HG02973 (cell line): ENCODE measurements around the gene SLC4A1.
"Not testable (repeated sequence)": the region's sequence is repeated elsewhere in the genome, so short reads cannot be mapped to it uniquely, and the experiment has no call there.

Experiments used
- ATAC-seq: cut with Tn5 transposase; IDR thresholded peaks from one replicate; pipeline ENCODE4 v1.9.1; 2021; ENCODE audit warnings: moderate library complexity; ENCODE audit not compliant: unreplicated experiment

Gene SLC4A1

DNA sequence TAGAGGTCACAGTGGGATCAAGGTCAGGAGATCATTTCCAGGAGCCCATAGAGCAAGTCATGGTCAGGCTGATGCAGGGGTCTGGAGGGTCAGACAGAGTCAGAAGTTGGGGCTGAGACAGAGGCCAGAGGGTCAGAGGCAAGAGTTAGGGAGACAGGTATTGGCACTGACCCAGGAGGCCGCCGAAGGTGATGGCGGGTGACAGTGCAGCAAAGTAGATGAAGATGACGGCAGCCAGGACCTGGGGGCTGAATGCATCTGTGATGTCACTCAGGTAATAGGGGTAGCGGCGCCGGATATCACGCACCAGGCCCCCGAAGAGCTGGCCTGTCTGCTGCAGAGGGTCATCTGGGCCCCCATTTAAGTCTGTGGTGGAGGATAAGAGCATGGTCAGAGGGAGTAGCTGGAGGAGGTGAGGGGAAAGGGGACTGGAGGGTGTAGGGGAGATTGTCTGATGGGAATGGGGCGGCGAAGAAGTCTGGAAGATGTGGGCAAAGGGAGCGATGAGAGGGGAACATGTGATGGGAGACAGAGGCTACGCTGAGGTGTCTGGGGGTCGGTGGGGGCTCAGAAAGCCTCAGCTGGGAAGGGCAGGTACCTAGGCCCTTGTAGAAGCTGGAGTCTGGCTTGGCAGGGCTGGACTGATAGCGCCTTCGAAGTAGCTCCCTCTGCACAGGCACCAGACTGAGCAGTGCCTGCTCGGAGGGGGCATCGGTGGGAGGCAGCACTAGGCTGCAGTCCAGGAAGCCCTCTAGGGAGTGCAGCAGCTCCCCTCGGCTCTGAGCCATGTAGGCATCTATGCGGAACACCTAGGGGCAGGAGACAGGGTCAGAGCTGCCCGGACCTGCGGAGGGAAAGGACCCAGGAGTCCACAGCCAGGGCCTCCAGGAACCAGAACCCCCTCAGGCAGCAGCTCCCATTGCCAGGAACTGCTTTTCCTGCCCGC, 9.8 kb downstream of the SLC4A1 start:
- no peak for ATAC-seq

DNA sequence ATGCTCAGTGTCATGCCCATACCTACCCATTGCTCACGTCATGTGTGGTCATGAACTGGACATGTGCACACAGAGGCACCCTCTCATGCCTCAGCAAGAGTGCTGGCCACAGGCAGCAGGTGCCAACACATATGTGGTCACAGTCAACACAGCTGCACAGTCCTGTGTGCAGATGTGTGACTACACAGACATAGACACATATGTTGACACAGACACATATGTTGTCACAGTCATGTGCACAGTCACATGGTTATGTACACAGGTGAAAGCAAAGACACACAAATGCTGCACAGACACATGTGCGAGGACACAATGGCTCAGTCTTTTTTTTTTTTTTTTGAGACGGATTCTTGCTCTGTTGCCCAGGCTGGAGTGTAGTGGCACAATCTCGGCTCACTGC, 11.3 kb downstream of the SLC4A1 start:
- no peak for ATAC-seq

DNA sequence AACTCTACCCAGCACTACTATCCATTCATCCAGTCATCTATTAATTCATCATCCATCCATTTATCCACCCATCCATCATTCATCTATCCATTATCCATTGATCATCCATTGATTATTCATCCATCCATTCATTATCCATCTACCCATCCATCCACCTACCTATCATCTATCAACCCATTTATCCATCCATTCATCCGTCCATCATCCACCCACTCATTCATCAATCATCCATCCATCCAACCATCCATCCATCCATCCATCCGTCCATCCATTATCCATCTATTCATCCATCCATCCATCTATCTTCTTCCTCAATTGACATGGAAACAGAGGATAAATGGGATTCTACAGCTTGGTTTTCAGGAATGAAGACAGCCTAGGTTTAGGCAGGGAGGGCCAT, 12.0 kb downstream of the SLC4A1 start:
- ATAC-seq: no peak

DNA sequence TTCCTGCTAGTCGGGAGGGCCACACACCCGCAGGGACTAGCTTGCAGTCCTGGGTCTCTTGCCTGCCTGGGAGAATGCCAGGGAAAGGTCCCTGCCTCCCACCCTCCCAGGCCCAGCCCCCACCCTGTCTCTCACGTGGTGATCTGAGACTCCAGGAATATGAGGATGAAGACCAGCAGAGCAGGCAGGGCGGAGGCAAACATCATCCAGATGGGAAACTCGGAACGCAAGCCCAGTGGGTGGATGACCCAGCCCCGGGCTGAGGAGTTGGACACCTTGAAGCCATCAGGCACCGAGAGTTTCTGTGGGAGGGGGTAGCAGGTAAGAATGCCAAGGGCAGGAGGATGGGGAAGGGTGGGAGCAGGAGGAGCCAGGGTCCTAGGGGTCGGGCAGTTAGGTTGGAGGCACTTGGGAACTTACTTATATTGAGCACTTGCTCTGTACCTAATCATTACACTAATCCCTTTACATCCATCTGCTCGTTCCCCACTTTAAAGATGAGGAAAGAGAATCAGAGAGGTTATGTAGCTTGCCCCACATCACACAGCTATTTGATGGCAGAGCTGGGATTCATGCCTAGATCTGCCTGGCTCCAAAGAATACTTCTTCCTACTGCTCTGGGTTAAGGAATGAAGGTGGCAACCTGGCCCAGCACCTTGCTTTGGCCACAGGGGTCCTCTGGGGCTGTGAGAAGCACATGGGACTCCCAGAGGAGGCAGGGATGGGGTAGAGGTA, 13.4 kb downstream of the SLC4A1 start:
- no peak for ATAC-seq

DNA sequence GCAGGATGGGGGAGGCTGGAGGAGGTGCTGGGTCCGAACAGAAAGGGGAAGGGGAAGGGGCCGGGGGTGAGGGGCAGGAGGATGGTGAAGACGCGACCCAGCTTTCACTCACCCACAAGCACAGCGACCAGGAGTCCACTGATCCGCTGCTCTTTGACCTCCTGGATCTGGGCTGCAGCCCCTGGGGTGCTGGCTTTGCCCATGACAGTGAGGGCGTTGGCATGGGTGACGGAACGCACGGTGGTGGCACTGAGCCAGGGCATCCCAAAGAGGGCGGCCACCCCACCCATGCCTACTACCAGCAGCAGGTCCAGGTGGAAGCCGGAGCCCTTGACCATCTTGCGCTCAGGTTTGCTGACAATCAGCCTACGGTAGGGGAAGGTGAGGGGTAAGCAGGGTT, 14.9 kb downstream of the SLC4A1 start:
- ATAC-seq: no peak

DNA sequence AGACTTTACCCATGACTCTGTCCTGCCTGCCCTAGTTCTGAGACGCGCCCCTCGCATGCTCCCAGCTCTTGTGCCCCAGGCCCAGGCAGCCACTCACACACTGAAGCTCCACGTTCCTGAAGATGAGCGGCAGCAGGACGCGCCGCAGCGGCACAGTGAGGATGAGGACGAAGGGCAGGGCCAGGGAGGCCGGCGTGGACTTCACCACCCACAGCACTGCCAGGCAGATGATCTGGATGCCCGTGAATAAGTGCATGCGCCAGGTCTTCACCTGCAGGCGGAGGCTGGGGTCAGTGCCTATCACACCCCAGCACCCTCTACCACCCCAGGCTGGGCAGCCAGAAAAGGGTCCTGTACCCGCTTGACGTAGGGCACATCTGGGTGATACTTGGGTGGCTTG, 16.9 kb downstream of the SLC4A1 start:
- ATAC-seq: no peak

DNA sequence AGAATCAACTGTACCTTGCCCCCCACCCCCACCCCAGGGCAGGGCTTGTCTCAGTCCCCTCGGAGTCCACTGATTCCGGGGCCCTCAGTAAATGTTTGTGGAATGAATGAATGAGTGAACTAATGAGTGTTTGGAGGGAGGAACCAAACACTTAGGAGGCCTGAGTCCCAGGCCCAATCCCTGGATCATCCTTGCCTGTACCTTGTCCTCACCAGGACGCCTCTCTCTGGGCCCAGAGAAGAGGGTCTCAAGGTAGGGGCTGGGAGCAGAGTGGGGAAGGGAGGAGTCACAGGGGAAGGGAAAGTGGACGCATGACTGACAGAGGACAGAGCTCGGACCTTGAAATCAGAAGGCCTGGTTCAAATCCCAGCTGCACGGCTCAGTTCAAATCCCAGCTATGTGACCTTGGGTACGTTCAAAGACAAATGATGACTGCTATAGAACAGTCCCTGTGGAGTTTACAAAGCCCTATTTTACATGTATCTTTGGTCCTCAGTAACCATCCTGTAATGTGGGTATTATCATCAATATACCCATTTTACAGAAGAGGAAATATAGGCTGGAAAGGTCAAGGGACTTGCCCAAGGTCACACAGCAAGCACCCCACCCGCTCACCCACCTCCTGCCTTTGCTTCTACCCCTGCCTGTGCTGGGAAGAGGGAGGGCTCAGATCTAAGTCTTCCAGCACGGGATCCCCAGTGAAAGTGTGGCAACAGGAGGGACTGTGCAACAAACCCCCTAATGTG, 18.3 kb downstream of the SLC4A1 start:
- no peak for ATAC-seq

DNA sequence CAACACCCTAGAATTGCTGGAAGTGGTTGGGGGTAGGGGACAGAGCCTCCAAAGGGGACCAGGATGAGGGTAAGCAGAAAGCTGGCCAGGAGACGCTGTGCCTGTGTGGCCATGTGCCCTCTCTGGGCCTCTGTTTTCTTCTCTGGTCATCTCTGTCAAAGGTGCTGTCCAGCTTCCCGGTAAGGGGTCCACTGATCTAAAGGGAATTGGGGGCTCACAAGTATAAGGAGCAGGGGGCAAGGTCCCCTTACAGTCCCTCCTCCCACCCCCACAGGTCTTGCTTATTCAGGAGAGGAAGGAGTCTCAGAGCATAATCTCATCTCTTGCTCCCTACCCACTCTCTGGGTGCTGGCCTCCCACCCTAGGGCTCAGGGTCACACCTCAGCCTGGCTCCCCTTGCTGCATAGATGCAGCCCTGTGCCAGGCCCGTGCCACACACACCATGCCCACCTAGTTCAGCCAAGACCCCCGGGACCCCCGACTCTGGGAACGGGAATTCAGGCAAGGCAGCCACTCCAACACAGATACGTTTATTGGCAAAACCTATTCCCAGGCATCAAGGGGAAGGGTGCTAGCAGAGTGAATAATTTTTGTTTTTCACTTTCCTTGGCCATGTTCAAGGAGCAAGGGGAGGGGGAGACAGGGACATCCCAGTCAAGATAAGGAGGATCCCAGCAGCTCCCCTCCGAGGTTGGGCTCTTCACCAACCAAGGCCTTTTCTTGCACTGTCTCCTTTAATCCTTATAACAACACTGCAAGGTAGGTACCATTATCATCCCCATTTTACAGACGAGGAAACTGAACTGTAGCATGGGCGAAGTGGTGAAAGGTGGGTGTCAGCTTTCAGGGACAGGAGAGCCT, 19.8 kb downstream of the SLC4A1 start:
- no peak for ATAC-seq

DNA sequence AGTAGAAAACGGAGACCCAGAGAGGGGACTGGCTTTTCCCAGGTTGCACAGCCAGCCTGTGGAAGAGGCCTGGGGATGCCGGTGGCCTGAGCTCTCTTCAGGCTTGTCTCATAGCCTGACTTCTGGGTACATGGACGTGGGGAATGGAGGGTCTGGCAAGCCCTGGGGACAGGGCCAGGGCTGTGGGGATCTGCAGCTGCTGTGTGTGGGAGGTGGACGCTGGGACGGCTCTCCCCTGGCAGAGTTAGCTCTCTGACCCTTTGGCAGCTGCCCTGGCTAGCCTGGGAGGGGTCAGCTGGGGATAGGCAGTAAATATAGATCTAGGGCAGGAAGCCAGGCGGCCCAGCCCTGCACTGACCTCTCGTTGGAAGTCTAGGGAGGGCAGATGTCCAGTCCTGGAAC, 20.5 kb downstream of the SLC4A1 start:
- ATAC-seq: no peak

DNA sequence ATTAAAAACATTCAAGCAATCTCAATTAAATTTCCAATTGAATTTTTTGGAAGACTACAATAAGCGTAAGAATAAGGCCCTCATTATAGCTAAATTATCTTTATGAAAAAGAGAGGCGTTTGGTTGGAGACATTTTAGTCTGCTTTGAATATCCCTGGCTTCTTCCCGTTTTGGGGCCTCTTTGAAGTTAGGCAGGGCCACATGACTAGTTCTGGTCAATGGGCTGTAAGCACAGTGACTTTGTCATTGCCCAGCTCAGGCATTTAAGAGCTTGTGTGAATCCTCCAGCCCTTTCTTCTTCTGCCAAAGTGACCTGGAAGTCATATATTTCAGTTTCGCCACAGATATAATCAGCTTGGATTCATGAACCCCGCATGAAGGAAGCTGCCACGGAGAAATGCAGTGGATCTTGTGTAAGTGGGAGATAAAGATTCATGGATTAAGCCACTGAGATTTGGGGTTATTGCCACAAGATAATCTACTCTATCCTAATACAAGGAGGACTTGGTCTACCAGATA, 26.8 kb downstream of the SLC4A1 start:
- no peak for ATAC-seq

DNA sequence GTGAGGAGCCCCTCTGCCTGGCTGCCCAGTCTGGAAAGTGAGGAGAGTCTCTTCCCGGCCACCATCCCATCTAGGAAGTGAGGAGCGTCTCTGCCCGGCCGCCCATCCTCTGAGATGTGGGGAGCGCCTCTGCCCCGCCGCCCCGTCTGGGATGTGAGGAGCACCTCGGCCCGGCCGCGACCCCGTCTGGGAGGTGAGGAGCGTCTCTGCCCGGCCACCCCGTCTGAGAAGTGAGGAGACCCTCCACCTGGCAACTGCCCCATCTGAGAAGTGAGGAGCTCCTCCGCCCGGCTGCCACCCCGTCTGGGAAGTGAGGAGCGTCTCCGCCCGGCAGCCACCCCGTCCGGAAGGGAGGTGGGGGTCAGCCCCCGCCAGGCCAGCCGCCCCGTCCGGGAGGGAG, 30.0 kb downstream of the SLC4A1 start:
- not testable (repeated sequence) for ATAC-seq

DNA sequence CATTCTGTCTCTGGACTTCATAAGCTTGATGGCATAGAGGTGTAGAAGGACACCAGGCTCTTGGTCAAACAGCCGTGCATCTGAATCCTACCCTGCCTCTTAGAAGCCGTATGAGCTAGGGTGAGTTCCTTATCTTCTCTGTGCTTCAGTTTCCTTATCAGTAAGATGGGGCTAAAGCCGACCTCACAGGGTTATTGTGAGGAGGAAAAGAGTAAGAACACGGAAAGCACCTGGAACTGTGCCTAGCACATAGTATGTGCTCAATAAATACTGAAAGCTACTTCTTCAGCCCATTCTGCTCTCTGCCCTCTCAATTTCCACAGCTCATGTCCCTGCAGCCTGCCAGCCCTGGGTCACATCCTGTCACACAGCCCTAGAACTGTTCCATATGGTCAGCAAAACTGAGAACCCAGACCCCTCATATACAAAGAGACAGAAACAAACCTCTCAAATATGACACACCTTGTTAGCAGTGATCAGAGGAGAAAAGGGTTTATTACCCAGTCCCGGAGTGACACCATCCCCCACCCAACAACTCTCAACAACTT, 31.4 kb downstream of the SLC4A1 start:
- ATAC-seq: no peak

DNA sequence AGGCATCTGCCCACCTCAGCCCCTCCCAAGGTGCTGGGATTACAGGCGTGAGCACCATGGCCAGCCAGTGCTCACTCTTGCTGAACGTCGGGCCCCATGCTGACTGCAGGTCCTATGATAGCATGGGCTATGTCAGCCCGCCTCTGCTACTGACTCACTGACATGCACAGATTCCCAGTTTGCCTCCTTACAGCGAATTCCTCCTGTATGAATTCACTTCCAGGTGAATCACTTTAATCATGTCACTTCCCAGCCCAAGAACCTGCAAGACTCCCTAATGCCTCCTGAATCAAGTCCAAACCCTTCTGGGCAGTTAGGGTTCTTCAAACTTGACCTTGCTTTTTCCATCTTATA, 32.4 kb downstream of the SLC4A1 start:
- no peak for ATAC-seq

DNA sequence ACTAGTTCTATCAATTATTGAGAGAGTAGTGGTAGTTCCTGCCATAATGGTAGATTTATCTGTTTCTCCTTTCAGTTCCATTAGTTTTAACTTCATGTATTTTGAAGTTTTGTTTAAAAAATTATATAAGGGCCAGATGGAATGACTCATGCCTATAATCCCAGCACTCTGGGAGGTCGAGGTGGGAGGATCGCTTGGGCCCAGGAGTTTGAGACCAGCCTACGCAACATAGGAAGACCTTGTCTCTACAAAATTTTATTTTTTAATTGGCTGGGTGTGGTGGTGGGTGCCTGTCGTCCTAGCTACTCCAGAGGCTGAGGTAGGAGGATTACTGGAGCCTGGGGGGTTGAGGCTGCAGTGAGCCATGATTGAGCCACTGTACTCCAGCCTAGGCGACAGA, 34.4 kb downstream of the SLC4A1 start:
- no peak for ATAC-seq

DNA sequence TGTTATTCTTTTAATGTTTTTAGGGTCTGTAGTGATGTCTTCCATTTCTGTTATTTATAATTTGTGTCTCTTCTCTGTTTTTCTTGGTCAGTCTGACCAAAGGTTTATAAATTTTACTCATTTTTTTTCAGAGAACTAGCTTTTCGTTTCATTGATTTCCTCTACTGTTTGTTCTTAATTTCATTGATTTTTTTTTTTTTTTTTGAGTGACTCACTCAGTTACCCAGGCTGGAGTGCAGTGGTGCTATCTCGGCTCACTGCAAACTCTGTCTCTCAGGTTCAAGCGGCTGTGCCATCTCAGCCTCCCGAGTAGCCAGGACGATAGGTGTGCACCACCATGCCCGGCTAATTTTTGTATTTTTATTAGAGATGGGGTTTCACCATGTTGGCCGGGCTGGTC, 35.9 kb downstream of the SLC4A1 start:
- no peak for ATAC-seq

DNA sequence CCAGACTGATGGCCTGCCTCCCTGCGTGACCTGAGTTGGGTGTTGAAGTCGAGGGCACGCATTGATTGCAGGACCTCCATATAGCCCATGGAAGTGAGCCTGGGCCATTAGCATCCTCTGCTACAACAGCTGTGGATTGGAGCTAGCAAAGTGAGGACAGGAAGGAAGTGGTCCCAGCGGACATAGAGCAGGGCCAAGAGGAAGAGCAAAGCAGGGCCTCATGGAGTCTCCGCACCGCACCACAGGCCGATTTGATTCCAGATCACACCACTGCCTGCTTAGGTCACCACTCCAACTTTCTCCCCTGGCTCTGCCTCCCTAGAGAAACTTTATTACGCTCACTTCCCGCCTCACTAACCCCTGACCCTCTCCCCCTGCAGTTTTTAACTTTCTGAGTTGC, 37.8 kb downstream of the SLC4A1 start:
- no peak for ATAC-seq

DNA sequence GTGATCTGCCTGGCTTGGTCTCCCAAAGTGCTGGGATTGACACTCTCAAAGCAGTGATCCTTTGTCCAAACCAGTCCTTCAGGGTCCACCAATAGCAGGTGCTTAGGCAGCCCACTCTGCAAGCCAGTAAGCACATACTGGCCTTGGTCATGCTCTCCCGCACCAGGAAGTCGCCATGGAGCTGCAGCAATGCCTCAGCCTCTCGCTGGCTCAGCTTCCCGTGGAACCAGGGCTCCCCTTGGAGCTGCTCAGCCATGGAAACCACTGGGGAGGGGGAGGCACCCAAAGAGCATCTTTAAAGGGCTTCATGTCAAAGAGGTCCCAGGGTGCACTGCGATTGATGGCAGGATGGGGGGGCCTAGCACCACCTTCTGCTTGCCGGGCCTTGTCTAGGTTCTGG, 38.8 kb downstream of the SLC4A1 start:
- ATAC-seq: no peak

DNA sequence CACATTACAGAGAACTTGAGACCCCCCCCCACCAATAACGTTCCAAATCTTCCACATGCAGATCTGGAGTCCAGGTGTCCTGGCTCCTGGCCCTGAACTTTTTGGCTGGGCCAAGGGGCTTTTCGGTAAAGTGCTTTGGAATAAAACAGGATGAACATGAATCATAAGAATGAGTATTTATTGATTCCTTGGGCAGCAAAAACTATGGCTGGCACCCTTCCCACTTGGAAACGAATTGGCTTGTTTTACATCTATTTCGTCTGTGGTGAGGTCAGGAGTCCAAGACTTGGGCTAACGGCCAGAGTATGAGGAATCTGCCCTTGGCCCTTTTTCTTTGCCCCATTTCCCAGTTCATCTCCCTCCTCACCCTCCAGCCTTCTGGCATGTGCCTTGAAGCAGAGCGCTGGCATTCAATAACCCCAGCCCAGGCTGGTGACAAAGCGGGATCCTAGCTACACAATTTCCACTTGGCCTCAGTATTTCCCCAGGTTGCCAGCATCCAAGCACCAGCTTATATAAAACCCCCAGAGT, 44.3 kb downstream of the SLC4A1 start:
- no peak for ATAC-seq

DNA sequence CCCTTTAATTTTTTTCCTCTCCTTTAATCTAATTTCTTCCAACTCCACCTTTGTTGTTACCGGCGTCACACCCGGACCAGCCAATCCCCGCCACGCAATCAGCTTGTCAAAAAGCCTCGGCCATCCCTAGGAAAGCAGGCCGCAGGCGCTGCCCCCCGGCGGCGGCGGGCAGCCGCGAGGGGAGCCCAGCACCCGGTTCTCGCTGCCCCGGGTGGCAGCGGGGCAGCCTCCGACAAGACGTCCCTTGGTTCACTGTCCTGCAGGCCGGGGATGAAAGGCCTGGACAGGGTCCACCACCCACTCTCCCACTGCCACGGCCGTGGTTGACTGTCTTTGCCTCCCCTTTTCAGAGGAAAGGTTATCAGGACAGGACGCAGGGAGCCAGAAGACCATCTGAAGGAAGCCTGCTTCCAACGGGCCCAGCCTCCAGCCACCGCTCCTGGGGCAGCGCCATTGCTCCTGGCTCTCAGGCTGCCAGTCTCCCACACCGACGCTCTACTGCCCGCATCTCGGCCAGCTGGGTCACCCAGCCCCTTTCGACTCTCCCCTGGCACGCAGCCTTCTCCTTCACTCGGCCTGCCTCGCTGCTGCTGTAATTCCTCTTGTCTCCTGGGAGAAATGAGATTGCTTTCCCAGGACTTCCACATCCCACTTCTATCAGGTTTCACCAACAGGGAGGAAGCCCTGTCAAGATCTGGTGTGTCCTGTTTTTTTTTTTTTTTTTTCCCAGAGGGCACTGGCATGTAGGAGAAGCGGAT, 45.6 kb downstream of the SLC4A1 start:
- ATAC-seq: no peak

DNA sequence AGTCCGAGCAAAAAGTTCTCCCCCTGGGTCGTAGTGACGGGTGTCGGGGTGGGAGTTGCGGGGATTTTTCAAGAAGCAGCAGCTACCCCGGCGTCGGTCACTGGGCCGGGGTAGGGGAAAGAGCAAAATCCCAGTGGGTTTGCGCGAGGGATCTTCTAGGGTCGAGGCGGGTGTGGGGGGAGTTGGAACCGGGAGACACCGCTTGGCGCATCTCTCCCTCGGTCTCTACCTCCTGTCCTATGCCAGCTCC, 46.1 kb downstream of the SLC4A1 start:
- ATAC-seq: no peak
